Testis (tissue), 2 donors: ENCODE measurements around the gene MEF2C.

Experiments
- CTCF ChIP-seq, 3 experiments: fragments of 450-650 bp in 2 of 3; fragments of 200-600 bp in 1 of 3; sonication (generic) in 1 of 3; IDR thresholded peaks; one replicate each; pipeline ENCODE4 v1.5.1; 2016 to 2019; ENCODE audit warnings: antibody characterized with exemption in 3 of 3, mild to moderate bottlenecking in 2 of 3, moderate library complexity in 1 of 3
- POLR2A ChIP-seq: fragments of 450-650 bp; IDR thresholded peaks from one replicate; pipeline ENCODE4 v1.6.1; 2017; ENCODE audit warnings: antibody characterized with exemption, mild to moderate bottlenecking, moderate library complexity

GRCh38 chr5:88694023-88694679, 188.8 kb downstream of the MEF2C start:
- TF ChIP-seq POLR2A = no peak
- no peak for TF ChIP-seq CTCF (IDR thresholded peaks at IDR 0.05)
